Neutrophil (primary cell): Measurements from ENCODE around the gene FAM227A.
"Not testable (repeated sequence)": the region's sequence is repeated elsewhere in the genome, so short reads cannot be mapped to it uniquely, and the experiment has no call there.

Experiments
- H3K27ac ChIP-seq: fragments of 200-600 bp; sonication (generic); 2 replicates; pipeline ENCODE4 v1.5.1; 2016; ENCODE audit warnings: mild to moderate bottlenecking, moderate library complexity
- H3K27me3 ChIP-seq: fragments of 200-600 bp; sonication (generic); 2 replicates; pipeline ENCODE4 v1.6.0; 2016; ENCODE audit warnings: mild to moderate bottlenecking
- H3K36me3 ChIP-seq: fragments of 200-600 bp; sonication (generic); 2 replicates; pipeline ENCODE4 v1.5.1; 2017
- H3K4me1 ChIP-seq, 2 experiments: fragments of 200-600 bp in 1 of 2; sonication (generic) in 1 of 2; 1 replicate in 1 of 2; 2 replicates in 1 of 2; pipeline versions ENCODE4 v1.5.1 to v1.6.1; 2013 to 2016; ENCODE audit warnings: low read depth in 1 of 2, low read length in 1 of 2, mild to moderate bottlenecking in 1 of 2, moderate library complexity in 1 of 2; ENCODE audit not compliant: control insufficient read depth in 1 of 2, insufficient read depth in 1 of 2
- H3K4me3 ChIP-seq, 2 experiments: fragments of 200-600 bp in 1 of 2; sonication (generic) in 1 of 2; 1 replicate in 1 of 2; 2 replicates in 1 of 2; pipeline ENCODE4 v1.5.1; 2013 to 2016; ENCODE audit warnings: low read depth in 1 of 2, low read length in 1 of 2, mild to moderate bottlenecking in 1 of 2, moderate library complexity in 1 of 2
- H3K9me3 ChIP-seq: fragments of 200-600 bp; sonication (generic); 2 replicates; pipeline ENCODE4 v1.5.1; 2016
- CTCF ChIP-seq: fragments of 200-600 bp; sonication (generic); IDR thresholded peaks from 2 replicates; pipeline ENCODE4 v1.5.1; 2016; ENCODE audit warnings: antibody characterized with exemption

Gene FAM227A

GRCh38 chr22:38629108-38629507, 27.1 kb downstream of the FAM227A start:
- Histone ChIP-seq H3K27ac (no peak overlapping the region), H3K27me3 (no peaks in the 10 kb centered on the region), H3K4me1 (peaks cover 0 to 5% of the 10 kb centered on the region in 2 experiments), H3K9me3 (no peaks in the 10 kb centered on the region), H3K36me3 (no peaks in the 10 kb centered on the region), H3K4me3 (no peak overlapping the region)
- TF ChIP-seq CTCF: no peak

DNA sequence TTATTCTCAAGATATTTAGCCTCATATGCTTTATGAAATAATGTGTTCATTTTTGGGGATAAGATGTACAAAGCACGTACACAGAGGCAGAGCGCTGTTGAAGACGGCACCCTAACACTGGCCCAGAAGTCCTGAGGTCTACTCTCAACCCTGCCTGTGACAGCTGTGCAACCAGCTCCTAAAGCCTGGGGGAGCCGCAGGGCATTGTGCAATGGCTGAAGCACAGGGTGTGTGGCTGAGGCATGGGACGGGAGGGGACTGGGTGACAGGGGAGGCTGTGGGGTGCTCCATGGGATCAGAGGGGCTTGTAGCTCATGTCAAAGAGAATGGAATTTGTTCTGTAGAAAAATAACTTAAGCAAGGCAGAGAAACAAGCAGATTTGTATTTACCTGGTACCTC, 27.7 kb downstream of the FAM227A start:
- TF ChIP-seq CTCF: no peak
- Histone ChIP-seq H3K9me3 (no peaks in the 10 kb centered on the region), H3K4me3 (no peak overlapping the region), H3K36me3 (no peaks in the 10 kb centered on the region), H3K4me1 (peaks cover 0 to 5% of the 10 kb centered on the region in 2 experiments), H3K27me3 (no peaks in the 10 kb centered on the region), H3K27ac (no peak overlapping the region)

- TF ChIP-seq CTCF: no peak
- Histone ChIP-seq H3K4me1 (no peaks in the 10 kb centered on the region), H3K27ac (no peak overlapping the region), H3K36me3 (no peaks in the 10 kb centered on the region), H3K9me3 (no peaks in the 10 kb centered on the region), H3K4me3 (no peak overlapping the region), H3K27me3 (no peaks in the 10 kb centered on the region)
Measured at GRCh38 chr22:38623351-38623750, 32.8 kb downstream of the FAM227A start.

DNA sequence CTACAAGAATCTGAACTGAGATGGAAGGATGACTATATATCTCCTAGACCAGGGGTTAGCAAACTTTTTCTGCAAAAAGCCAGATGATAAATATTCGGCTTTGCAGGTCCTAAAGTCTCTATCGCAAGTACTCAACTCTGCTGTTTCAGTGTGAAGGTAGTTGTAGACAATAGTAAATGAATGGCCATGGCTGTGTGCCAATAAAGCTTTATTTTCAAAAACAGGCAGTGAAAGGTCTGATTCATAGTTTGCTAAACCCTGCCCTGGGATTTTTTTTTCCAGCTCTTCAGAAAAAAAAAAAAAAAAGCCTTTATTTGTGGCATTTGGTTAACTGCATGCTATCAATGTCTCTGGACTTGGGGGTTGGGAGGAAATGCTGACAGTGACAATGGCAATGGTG, 37.5 kb downstream of the FAM227A start:
- Histone ChIP-seq H3K27me3 (no peaks in the 10 kb centered on the region), H3K9me3 (no peaks in the 10 kb centered on the region), H3K4me1 (no peaks in the 10 kb centered on the region), H3K36me3 (no peaks in the 10 kb centered on the region), H3K4me3 (no peak overlapping the region), H3K27ac (no peak overlapping the region)
- no peak for TF ChIP-seq CTCF

GRCh38 chr22:38618258-38618657, 37.9 kb downstream of the FAM227A start:
- TF ChIP-seq CTCF: no peak
- Histone ChIP-seq H3K27ac (no peak overlapping the region), H3K36me3 (no peaks in the 10 kb centered on the region), H3K27me3 (no peaks in the 10 kb centered on the region), H3K4me1 (no peaks in the 10 kb centered on the region), H3K4me3 (no peak overlapping the region), H3K9me3 (no peaks in the 10 kb centered on the region)

DNA sequence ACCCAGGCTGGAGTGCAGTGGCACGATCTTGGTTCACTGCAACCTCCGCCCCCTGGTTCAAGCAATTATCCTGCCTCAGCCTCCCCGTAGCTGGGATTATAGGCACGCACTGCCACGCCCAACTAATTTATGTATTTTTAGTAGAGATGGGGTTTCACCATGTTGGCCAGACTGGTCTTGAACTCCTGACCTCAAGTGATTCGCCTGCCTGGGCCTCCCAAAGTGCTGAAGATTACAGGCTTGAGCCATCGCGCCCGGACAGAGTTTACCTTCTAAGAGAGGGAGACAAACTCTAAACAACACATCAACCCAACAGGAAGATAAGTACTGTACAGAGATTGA, 41.2 kb downstream of the FAM227A start:
- not testable (repeated sequence) for H3K4me3 ChIP-seq, H3K27me3 ChIP-seq, H3K36me3 ChIP-seq, H3K27ac ChIP-seq, H3K4me1 ChIP-seq, H3K9me3 ChIP-seq
